ENCODE data around the gene SLC6A1.

Gene SLC6A1

GRCh38 chr3:11002371-11002807 lies 9.8 kb downstream of the SLC6A1 start:
- no peak for TF ChIP-seq CTCF (IDR thresholded peaks at IDR 0.05)

- no peak for TF ChIP-seq CTCF (IDR thresholded peaks at IDR 0.05)
These were observed 12.0 kb downstream of the SLC6A1 start for GRCh38 chr3:11004563-11004962.

GRCh38 chr3:11005686-11006256 lies 13.2 kb downstream of the SLC6A1 start:
- TF ChIP-seq CTCF (IDR thresholded peaks at IDR 0.05): no peak

- TF ChIP-seq CTCF (IDR thresholded peaks at IDR 0.05): no peak
These were observed 14.7 kb downstream of the SLC6A1 start for GRCh38 chr3:11006986-11007933.

- no peak for TF ChIP-seq CTCF (IDR thresholded peaks at IDR 0.05)
These were observed 17.4 kb downstream of the SLC6A1 start for GRCh38 chr3:11009898-11010297.

- TF ChIP-seq CTCF (IDR thresholded peaks at IDR 0.05): no peak
These were observed 18.0 kb downstream of the SLC6A1 start for GRCh38 chr3:11010426-11011165.

- TF ChIP-seq CTCF (IDR thresholded peaks at IDR 0.05): no peak
These were observed 21.7 kb downstream of the SLC6A1 start for GRCh38 chr3:11014253-11014652.

All from LNCAP (cell line).